Endometrial microvascular endothelial cells (primary cell): ENCODE measurements around the gene TENM4. TPM values are rescaled to one million over a fixed set of nuclear protein-coding genes. Genes with fewer than 3 reads are reported as not detected.

Source experiments
- in situ Hi-C: cut with HindIII; loops from 2 replicates; pipeline ENCODE4 v1.10.0; 2017; ENCODE audit warnings: low sequenced_read_pairs, low pct_unique_long_range_greater_than_20kb; ENCODE audit errors: inconsistent ontology term
- total RNA-seq: library from RNA; depleted of rRNA; stranded (reverse); fragments of >200 nt; gene quantifications from one replicate; pipeline ENCODE4 v1.2.3, GENCODE V29; 2015; ENCODE audit errors: inconsistent ontology term

Gene TENM4
- total RNA-seq, 1 donor from 2014 or later, result 1.4 TPM

DNA sequence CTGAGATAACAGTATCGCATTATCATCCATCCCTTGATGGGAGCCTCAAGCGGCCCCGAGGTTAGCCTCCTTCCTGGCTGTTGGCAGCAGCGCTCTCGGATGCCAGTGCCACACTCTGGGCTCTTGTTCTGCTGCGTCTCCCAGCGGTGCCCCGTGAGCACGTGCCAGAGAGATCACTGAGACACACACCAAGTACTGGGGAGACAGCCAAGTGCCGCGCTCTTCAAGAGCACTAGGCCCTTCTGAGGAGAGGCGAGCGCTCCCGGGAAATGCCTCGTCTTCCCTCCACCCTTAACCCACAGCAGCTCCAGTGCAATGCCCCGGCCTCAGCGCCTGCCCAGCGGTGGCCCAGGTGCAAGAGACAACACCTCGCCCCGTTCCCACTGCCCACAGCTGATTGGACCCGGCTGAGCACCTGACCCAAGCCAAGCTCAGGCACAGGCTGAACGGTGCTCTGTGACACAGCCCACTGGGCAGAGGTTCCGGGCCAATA is 617.9 kb downstream of the TENM4 start:
- in situ Hi-C loops, result no loop called here

DNA sequence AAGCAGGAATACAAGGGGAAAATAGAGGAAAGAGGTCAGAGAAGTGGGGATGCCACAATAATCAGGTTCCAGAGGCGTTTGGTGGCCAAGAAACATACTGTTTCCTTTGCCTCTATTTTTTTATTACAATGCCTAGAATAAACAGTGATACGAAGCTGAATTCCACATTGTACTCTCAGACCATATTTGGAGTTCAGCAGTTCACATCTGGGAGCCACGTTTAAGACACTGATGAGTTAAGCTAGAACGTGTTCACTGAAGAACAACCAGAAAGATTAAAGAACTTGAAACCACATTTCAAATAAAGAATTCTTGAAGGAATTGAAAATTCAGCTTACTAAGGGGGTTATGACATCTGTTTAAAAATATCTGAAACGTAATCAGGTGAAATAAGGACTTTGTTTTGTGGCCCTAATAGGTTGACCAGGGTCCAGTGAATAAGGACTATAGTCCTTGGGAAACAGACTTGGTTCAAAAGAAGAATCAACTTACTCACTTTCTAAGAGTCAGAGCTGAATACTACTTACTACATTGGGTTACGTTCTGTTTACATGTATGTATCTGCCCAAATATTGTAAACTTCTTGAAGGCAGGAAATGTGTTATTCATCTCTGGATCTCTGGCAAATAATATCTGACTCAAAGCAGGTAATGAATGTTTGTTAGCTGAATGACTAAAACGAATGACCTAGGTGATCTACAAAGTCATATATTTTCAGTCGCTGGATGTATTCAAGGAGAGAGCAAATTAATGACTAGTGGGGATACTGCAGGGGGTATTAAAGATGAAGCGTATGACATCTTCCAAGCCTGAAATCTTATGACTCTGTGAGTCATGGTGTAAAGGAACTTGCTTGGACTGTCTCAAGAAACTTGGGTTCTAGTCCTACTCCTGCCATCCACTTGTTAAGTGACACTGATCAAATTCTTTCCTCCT is 619.2 kb downstream of the TENM4 start:
- in situ Hi-C loops, result no loop called here

DNA sequence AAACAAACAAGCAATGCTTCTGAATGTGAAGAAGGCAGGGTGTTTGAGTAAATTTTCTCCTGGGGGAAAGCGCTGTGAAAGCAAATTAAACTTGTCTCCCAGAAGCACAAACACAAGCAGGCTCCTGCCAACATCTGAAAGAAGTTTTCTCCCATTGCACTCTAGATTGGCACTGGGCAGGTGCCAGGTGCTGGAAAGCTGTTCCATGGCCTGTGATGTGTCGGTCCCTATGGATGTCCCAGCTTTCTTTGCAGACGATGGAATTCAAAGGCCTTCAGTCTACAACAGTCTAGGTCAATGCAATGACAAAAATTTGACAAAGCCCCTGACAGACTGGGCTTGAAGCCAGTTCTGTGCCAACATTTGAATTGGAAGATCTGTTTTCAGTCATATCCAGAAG is 620.1 kb downstream of the TENM4 start:
- in situ Hi-C loops, result no loop called here

DNA sequence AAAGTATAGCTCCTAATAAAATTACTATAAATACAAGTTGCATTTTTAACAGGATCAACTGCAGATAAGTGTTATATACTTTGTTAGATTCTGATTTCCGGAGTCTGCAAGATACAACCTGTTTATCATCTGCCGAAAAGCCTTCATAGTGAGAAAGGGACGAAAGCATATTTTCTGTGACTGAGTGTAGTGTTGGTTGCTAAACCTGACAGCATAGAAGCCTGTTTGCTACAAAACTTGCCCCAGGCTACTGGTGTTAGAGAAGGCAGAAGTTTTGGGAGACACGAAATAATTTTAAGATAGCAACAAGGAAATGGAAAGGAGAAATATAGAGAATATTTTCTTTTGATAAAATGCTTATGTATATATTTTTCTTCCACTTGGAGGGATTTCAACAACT is 622.6 kb downstream of the TENM4 start:
- in situ Hi-C loops, result no loop called here

DNA sequence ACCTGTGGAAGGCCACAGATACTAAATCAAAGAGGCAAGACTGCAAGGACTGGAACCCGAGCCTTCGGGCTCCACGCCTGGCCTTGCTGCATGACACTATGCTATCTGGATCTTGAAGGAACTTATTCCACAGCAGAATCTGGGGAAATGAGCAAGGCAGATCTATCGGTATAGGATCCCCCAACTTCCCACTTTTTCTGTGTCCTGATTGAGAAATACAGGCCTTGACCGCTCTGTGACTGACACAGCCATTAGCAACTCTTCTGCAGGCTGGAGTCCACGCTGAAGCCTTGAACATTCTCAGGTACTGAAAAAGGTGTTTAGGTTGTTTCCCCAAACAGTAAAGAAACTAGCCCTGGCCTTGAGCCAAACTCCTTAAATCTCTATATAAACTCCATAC is 625.0 kb downstream of the TENM4 start:
- in situ Hi-C loops, result no loop called here

DNA sequence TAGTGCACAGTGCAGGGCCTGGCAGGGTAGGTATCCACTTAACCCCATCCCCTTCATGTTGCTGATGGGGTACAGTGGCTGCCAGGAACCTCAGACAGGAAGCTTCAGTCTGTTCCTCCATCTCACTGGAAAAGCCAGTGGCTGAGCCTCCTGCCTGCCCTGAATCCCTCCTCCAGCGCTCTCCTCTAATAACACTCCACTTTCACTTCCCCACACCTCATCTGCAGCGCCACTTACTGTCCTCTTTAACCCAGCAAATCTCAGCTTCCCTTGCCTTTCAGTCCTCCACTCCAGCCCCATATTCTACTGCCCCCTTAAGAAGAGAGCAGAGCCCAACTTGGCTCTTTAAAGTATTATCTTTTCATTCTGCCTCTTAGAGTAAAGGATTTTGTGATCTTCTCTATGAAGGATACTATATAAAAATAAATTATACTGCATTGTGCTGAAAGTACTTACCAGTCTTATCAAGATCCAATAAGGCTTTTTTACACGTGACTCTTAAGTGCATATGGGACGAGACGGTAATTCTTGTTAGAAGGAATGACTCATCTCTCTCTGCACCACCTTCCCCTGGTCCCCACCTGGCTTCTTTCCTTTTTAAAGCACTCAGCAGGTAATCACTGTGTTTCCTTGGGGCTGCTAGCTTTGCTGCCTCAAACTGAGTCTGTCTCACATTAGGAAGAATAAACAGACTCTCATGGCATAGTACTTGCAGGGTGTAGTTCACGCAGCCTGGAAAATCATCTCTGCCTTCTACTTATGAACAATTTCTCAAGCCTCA is 628.1 kb downstream of the TENM4 start:
- in situ Hi-C loops, result no loop called here

DNA sequence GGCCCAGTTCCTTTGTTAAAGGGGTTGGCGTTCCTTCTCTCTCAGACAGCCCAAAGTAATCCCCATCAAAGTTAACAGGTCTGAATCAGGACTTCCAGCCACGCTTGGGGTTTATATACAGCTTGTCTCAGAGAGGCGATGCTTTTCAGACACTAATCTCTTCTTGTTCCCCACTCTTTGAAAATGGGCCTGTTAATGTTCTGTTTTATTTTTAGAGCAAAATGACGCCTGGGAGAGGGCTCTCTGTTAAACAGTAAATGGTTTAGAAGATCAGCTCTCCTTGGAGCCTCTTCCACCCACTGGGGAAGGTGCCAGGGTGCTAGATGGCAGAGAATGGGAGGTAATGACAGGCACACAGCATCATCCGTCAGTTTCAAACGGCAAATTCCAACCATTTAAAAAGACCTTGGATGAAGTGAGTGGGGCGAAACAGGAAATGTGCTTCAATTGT is 630.2 kb downstream of the TENM4 start:
- in situ Hi-C loops, result no loop called here

DNA sequence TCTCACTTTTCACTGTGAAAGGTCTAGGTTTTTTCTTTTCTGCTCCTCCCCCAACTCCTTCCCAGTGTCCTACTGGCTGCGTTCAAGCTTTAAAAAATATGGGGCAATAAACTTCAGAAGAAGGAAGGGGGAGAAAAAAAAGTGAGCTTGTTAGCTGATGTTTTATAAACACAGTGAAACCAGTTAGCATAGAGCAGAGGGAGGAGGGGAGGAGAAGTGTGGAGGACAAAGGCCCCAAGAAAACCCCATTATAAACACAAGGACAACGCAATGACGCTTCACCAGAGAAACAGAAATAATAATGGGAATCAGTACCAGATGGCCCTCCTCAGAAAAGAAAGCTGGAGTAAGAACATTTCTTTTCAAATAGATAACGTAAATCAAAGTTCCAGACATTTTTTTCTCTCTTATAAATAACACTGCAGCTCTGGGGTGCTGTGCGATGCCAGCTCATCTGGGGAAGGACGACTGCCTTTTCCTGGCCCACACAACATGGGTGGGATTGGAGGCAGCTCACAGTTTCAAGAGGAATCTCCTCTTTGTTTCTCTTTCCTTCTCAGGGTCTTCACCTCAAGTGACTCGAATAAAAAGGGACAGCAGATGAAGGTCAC is 630.8 kb downstream of the TENM4 start:
- in situ Hi-C loops, result no loop called here

DNA sequence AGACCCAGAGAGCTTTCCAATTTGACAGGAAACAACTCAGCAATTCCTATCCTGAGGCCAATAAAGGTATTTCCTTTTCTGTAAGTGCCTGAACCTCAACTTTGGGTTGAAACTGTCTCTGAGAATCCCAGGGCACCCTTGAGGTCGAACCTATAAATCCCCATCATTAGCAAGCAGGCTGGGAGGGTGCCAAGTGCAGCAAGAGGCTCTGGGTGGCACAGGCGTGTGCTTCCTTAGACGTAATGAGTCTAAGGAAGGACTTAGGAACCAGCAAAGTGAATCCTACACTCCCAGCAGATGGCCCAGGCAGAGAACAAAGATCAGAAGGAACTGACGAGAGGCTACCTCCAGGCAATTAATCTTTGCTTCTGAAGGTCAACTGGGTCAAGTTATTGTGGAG is 631.9 kb downstream of the TENM4 start:
- in situ Hi-C loops, result no loop called here

DNA sequence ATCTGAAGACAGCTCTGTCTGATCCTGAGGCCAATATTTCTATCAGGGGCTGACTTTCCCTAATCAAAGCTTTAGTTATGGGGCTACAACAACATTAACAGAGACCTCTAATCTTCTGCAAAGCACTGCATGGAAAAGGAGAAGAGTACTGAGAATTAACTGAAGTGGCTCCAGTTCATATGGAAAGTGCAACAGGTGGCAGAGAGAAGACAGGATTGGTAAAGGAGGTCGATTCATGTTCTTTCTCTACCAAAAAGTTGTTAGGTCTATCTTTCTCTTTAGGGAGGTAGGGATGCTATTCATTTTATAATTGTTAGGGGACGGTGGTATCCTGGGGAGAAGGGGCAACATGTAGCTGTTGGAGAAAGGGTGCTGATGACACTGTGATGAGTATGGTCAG is 633.5 kb downstream of the TENM4 start:
- in situ Hi-C loops, result no loop called here

DNA sequence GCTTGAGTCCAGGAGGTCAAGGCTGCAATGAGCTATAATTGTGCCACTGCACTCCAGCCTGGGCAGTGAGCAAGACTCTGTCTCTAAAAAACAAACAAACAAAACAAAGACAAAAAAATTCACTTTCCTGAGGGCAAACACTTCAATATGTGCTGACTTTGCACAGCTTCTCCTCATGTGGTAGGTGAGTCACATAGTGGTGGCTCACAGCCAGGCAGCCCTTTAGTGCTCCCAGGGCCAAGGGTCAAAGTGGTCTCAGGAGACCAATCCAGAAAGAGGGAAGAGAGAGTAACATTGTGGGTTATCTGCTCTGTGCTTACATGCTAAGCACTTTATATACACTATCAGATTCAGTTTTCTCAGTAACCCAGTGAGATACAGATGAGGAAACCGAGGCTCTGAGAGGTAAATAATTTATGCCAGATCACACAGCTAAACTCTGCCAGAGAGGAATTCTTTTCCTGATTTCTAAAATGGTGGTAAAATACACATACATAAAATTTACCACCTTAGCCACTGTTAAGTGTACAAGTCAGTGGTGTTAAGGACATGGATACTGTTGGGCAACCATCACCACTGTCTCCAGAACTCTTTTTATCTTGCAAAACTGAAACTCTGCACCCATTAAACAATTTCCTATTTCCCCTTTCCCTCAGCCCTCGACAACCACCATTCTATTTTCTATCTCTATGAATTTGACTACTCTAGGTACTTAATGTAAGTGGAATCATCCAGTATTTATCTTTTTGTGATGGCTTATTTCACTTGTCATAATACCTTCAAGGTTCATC is 634.4 kb downstream of the TENM4 start:
- in situ Hi-C loops, result no loop called here

DNA sequence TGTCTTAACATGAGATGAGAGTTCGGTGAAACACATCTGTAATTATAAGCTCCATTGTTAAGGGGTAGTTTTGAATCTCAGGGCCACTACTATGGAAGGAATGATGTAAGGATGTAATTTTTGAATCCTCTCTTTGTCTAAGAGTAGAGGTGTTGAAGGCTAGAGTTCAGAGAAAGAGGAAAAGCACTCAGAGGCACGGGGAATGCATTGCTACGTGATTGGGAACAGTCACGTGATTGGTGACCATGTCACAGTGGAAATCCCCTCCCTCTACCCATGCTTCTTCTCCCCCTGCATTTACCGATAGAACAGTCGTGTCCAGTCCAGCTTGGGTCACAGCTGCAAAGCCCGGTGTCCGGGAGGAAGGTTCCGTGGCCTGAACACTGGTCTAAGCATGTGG is 635.8 kb downstream of the TENM4 start:
- in situ Hi-C loops, result no loop called here

DNA sequence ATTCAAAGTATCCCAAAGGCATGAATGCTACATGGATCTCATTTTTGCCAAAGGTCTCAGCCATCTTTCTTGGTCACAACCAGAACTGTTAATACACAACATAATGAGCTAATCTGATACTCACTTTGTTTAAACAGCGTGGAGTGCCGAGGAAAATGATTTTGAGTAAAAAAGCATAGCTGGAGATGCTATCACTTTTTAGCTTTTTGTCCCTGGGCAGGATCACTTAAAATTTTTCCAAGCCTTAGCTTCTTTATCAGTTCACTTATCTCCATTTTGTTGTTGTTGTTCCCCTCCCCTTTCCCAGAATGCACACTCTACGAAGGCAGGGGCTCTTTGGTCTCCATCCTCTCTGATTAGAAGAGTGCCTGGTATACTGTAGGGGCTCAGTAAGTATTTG is 636.8 kb downstream of the TENM4 start:
- in situ Hi-C loops, result no loop called here

DNA sequence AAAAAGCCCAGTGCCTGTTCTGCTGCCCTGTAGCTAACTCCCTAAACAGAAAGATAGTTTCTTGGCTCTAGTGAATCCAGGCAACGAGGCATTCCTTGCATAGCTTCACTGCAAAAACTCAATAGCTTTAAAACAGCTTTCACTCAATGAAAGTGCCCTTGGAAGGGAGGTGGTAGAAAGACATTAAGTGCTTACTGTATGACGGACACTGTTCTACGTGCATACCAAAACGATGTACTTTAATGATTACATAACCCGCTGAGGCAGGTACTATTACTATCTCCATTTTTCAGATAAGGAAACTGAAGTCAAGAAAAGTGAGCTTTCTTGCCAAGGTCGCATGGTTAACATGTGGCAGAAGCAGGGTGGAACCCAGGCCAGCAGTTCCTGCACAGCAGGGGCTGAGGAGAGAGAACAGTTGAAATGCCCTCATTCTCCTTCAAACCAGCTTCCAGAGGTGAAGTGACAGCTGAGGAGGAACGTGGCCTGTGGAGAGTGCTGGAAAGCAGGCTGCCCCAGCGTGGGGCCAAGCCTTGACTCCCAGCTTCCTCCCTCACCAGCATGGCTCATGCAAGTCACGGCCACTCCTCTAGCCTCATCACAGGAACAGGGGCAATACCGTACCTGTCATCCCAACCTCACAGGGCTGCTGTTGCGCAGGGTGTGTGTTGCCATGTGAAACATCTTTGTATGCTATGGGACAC is 638.6 kb downstream of the TENM4 start:
- in situ Hi-C loops, result no loop called here

DNA sequence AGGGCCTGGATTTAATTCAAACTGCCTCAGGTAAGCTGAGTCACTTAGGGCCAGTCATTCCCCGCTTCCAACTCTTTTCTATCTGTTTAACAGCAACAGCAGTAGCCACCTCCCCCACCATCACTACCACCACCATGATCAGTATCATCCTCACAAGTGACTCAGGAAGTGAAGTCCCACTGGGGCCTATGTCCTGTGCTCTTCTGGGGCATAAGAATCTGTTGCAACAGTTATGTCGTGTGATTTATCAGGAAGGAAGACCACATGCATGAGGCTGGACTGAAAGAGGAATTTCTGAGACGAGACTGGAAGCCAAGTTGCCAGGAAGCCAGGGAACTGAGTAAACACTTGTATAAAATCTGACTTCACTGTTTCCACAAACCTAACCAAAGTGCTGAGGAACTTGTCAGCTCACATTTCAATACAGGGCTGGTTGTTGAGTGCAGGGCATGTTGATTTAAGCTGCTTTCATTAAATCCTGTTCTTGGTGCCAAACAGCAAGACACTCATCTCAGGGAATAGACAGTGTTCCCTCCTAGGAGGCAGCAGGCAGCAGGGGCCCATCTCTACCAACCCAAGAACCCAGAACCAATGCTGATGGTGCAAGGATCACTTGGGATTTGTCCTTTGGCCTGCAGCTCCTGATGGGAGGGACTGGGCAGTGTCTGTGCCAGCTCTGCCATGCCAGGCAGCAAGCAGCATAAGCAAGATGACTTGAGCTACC is 639.5 kb downstream of the TENM4 start:
- in situ Hi-C loops, result no loop called here

DNA sequence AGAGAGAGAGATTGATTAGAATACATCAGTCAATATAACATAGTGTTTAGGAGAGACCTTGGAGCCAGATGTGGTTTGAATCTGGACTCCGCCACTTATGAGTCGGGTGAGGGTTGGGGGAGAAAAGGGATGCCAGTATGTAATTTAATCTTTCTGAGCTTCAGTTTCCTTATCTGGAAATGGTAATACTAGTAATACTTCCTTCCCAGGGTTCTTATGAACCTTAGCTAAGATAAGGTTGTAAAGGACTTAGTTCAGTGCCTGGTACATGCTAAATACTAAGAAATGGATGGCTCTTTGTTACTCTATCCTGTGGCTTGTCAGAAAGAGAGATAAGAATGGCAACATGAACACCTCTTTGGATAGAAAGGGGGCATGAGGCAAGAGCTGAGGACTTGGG is 640.1 kb downstream of the TENM4 start:
- in situ Hi-C loops, result no loop called here

DNA sequence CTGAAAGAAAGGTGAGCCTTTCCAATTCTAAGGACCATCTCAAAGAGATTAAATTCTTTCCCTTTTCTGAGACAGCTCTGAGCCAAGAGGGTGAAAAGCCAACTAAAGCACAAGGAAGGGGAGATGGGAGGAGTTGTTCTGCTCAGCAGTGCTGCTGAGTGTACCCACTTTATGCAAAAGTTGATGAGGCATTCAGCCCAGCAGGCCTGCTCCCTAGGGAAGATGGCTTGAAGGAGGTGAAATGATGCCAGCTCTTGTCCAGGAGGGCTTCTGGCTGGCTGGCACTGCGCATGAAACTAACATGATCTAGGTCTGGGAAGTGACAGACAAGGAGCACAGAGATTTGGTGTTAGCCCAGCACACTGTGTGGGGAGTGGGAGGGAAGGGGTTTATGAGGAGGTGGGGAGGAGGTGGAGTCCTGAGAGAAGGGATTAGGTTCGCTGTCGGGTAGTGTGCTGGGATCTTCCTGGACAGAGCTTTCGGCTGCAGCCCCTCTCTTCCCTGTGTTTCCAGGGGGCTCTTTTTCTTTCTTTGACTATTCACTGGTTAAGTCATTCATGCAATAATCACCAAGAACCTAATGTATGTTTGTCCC is 640.6 kb downstream of the TENM4 start:
- in situ Hi-C loops, result no loop called here
